ENCODE measurements around the gene VKORC1.
"Not testable (repeated sequence)": the region's sequence is repeated elsewhere in the genome, so short reads cannot be mapped to it uniquely, and the experiment has no call there.

VKORC1 gene

GRCh38 chr16:31106509-31107464, 12.2 kb upstream of the VKORC1 start:
- DNase-seq: no peak

DNA sequence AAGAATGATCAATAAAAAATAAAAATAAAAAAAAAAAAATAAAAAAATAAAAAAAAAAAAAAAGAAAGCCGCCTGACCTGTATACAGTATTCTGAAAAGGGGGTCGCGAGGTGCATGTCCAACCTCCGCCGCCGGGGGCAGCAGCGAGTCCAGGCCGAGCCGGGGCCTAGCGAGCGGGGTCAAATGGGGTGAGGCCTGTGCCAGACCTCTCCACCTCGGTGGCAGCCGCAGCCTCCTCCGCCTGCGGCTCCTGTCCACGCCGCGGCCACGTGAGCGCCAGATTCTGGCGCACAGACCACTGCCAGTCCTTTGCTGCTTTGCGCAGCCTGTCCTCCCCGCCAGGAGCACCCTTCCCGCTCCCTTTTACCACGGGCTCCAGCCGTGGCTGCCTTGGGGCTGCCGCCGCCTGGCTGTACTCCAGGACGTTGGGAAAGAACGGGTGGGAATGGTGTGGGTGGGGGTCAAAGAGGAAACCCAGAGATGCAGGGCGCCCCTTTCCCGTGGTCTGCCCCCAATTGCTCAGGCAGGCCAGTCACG, 11.1 kb upstream of the VKORC1 start:
- DNase-seq: peak; percentile 66 to 81

- DNase-seq: not testable (repeated sequence)
Observed at GRCh38 chr16:31100876-31101641, 6.5 kb upstream of the VKORC1 start.

DNA sequence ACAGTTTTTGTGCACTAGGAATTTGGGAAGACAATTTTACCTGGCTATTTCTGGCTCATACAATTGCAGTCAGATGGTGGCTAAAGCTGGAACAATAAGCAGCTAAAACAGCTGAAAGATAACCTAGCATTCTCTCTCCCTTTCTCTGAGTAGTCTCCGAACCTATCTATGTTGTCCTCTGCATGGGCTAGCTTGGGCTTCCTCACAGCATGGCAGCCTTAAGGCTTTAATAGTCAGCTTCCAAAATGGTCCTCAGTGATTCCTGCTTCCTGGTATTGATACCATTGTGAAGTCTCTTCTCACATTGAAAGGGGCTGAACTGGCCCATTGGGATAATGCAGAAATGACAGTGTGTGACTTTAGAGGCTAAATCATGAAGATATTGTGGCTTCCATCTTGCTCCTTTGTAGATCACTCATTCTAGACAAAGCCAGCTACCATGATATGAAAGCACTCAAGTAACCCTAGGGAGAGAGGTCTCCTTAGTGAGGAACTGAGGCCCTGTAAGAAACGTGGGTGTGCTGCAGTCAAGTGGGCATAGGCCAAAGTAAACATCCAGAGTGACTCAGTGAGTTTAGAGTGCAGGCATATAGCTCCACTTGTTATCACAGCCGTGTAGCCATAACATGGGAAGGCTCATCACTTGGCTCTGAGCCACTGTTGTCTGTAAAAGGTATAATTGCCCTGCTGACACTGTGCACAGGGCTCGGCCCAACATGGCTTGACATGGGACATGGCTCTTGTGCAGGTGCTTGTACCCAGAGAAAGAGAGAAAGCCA, 5.5 kb upstream of the VKORC1 start:
- DNase-seq: no peak

DNA sequence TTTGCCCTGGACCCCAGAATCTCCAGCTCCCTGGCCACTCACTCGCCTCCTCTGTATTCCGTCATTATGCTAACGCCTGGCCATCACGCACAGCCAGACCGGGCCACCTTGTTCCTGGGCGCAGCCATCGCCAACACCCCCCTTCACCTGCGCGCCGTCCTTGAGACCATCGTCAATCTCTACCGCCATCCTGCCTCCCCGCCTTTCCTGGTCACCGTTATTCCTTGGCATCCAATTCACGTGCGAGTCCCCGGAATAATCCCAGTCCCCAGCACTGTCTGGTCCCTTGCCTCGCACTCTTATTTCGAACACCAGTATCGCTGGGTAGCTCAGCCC, 541 bp downstream of the VKORC1 start:
- DNase-seq: no peak

DNA sequence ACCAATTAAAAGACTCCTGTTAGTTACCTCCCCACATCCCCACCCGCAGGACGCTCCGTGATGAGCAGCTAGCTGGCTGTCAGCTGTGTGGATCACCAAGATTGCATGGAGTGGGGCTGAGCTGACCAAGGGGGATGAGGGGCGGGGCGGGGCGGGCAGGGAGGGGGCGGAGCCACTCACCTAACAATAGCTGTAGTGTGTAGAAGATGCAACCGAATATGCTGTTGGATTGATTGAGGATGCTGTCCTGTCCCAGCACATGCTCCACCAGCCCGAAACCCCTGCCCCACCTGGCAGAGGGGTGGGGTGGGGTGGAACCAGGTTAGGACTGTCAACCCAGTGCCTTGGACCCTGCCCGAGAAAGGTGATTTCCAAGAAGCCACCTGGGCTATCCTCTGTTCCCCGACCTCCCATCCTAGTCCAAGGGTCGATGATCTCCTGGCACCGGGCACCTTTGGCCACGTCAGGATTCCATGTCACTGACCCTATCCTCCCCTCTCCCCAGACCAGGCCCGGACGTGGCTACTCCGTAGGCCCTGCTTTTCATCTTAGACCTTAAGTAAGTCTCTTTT, 1.4 kb downstream of the VKORC1 start:
- no peak for DNase-seq

- no peak for DNase-seq
Observed at GRCh38 chr16:31092330-31092729, 2.3 kb downstream of the VKORC1 start.

GRCh38 chr16:31090540-31090939, 4.1 kb downstream of the VKORC1 start:
- no peak for DNase-seq

GRCh38 chr16:31089199-31089598, 5.4 kb downstream of the VKORC1 start:
- no peak for DNase-seq

- DNase-seq: no peak
Observed at GRCh38 chr16:31088459-31089183, 6.0 kb downstream of the VKORC1 start, which contains the start of gene PRSS53. PRSS53 (minus strand) TSS chr16:31088943; CDS start chr16:31088809, 134 bp downstream.

DNA sequence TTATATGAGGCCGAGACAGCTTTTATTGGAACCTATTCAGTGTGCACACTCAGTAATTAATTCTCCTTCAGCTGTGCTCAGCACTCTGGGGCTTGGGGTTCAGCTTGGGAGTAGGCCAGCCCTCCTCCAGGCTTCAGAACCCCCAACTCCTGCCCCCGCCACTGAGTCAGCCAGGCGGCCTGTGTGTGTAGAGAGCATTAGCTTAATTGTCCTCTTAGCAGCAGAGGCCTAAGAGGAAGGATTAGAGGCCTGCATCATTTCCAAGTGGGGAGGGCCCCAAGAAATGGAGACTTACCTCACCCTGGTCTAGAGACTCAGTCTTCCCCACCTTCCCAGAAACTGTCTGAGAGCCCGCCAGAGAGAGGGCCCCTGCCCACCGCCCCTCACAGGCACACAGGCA, 6.6 kb downstream of the VKORC1 start:
- no peak for DNase-seq

DNA sequence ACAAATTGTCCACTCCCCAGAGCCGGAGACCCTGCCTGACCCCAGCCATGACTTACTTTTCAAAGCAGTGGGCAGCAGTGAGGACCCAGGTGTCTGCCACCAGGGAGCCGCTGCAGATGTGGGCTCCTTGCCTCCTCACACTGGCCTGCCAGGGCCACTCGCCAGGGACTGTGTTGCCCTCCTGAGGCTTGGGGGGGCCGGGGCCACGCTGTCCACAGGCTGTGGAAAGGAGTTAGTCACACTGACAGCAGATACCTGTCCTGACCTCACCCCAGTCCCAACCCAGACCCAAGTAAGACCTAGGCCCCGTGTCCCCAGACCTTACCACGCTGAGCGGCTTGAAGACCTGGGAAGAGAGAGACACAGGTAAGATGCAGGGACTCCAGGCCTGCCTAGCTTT, 7.1 kb downstream of the VKORC1 start:
- no peak for DNase-seq

- DNase-seq: no peak
Observed at GRCh38 chr16:31086629-31086906, 8.0 kb downstream of the VKORC1 start.

DNA sequence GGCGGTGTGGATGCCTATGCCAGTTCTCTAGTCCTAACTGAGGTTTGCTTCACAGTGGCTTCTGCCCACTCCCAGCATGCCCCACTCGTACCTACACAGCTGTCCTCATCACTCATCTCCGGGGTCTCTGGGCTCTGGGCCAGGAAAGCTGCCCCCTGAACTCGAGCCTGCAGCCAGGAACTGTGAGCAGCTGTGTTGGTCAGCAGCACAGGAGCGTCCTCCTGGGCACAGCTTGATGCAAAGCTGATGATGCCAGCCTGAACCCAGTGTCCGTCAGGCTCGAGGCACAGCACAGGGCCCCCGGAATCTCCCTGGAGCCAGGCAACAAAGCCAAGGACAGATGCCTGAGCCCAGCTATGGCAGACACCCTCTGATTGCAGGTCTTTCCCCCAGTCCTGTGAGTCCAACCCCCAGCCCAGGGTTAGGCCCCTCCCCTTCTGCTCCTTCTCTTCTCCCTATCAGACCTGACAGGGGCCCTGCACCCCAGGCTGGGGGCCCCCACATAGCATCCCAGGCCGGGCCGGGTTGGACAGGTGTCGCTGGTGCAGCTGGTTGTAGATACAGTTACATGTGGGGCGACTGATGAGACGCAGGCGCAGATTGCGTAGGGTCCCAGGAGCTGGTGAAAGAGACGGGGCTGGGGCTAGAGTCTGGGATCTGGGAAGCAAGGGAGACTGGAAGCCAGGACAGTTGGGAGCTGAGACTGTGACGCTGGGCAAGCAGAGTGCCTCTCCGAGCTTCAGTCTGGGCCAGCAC, 8.5 kb downstream of the VKORC1 start:
- no peak for DNase-seq

GRCh38 chr16:31085411-31085810, 9.2 kb downstream of the VKORC1 start:
- no peak for DNase-seq

- no peak for DNase-seq
Observed at GRCh38 chr16:31084584-31085302, 9.9 kb downstream of the VKORC1 start.

DNA sequence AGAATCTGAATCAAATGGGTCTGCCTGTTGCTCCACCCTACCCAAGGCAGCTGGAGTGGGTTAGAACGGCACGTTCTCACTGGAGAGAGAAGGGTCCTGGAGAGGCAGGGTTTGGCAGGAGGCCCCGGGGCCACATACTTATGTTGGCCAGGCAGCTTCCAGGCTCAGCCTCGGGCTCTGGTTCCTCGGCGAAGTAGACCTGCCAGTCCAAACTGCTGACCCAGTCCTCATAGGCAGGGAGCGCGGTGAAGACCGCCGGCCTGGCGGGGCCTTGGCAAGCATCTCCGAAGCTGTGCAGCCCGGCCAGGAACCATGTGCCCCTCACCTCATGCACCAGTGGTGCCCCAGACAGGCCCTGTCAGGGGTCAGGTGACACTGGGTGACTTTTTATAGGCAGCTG, 10.6 kb downstream of the VKORC1 start:
- no peak for DNase-seq

DNA sequence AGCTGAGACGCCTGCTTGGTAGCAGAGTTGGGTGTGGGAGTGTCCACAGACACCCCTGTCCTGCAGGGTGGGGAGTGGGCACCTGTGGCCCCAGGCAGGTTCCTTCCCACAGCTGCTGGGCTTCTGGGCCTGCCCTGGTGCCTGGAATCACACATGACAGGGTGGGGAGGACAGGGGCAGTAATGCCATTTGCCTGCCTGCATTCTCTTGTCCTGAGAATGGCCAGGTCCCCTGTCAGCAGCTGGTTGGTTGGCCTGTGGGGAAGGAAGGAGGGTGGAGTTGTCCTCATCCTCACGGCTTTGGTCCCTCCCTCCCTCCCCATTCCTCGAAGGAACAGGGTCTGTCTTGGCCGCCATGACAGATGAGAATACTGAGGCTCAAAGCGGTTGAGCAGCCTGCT, 11.0 kb downstream of the VKORC1 start:
- no peak for DNase-seq

GRCh38 chr16:31083081-31083480, 11.5 kb downstream of the VKORC1 start:
- DNase-seq: no peak

DNA sequence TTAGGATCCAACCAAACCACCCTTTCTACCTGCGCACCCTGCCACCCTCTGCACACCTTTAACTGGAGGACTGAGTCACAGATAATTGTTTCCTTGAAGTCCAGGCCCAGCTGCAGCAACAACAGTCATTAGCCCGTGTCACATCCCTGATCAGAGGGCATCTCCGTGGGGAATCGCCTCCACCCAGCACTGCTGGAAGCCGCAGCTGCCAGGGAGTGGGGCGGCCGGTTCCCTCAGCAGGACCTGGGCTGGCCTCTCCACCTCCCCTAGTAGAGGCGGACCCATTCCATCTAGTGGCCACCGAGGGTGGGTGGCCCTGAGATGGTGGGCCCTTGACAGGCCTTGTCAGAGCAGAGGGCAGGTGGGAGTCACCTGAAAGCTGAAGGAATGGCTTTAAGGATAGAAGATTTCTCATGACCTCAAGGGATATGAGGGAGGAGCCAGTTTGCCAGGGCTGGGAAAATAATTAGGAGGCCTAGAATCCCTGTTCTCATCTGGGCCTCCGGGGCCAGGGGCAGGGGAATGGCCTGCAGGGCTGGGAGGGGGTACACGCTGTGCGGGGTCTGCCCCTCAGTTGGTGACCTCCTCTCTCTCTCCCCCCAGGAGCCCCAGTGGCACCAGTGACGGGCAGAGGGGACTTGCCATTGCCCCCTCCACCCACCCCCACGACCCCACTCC, 12.1 kb downstream of the VKORC1 start:
- no peak for DNase-seq

Measured in stimulated activated CD4-positive, alpha-beta T cell treated with anti-CD3 and anti-CD28 coated beads, Interleukin-4, amount 100 ng/mL, for 4 hours (primary cell).